ENCODE results near the gene ZGPAT. TPM values are rescaled to one million over a fixed set of nuclear protein-coding genes. Genes with fewer than 3 reads are reported as not detected.

Gene ZGPAT
- total RNA-seq, 4 donors from 2014 or later, result 34.4 to 44.7 (median 35.9) TPM

- WGBS, 2 donors, result 94% methylated on average over 21 to 36 of the region's 47 CpGs
- intact Hi-C loops (cut with DNase I; ENCODE audit: low total_unique reads), result no loop called here
- TF ChIP-seq POLR2A (IDR thresholded peaks at IDR 0.05) (no peak), CTCF (IDR thresholded peaks at IDR 0.05) (no peak)
- no peak for DNase-seq (ENCODE audit: low spot score in 2 of 2)
- no peak overlapping the region for H3K4me3 ChIP-seq (ENCODE audit: low read depth, poor library complexity, severe bottlenecking)
Observed at GRCh38 chr20:63746751-63747315, 39.0 kb downstream of the ZGPAT start.

- DNase-seq (ENCODE audit: low spot score in 2 of 2), result no peak
- intact Hi-C loops (cut with DNase I; ENCODE audit: low total_unique reads), result no loop called here
- no peak overlapping the region for H3K4me3 ChIP-seq (ENCODE audit: low read depth, poor library complexity, severe bottlenecking)
- TF ChIP-seq POLR2A (IDR thresholded peaks at IDR 0.05) (no peak), CTCF (IDR thresholded peaks at IDR 0.05) (no peak)
- WGBS, 2 donors, result 68 to 84% methylated on average over 5 to 13 of the region's 13 CpGs
Observed at GRCh38 chr20:63747622-63748069, 39.8 kb downstream of the ZGPAT start.

GRCh38 chr20:63748070-63748933 is 40.5 kb downstream of the ZGPAT start:
- intact Hi-C loops (cut with DNase I; ENCODE audit: low total_unique reads), result no loop called here
- WGBS, 2 donors, result 81 to 85% methylated on average over 16 of the region's 20 CpGs
- no peak for DNase-seq (ENCODE audit: low spot score in 2 of 2)
- no peak overlapping the region for H3K4me3 ChIP-seq (ENCODE audit: low read depth, poor library complexity, severe bottlenecking)
- TF ChIP-seq POLR2A (IDR thresholded peaks at IDR 0.05), result no peak
- TF ChIP-seq CTCF (IDR thresholded peaks at IDR 0.05), result no peak

- no peak overlapping the region for H3K4me3 ChIP-seq (ENCODE audit: low read depth, poor library complexity, severe bottlenecking)
- 92 to 95% methylated on average over 11 of the region's 11 CpGs for WGBS, 2 donors
- intact Hi-C loops (cut with DNase I; ENCODE audit: low total_unique reads), result no loop called here
- no peak for DNase-seq (ENCODE audit: low spot score in 2 of 2)
- TF ChIP-seq CTCF (IDR thresholded peaks at IDR 0.05), result no peak
- TF ChIP-seq POLR2A (IDR thresholded peaks at IDR 0.05), result no peak
Observed at GRCh38 chr20:63748934-63749270, 41.1 kb downstream of the ZGPAT start.

- 92 to 93% methylated on average over 16 of the region's 16 CpGs for WGBS, 2 donors
- intact Hi-C loops (cut with DNase I; ENCODE audit: low total_unique reads), result no loop called here
- no peak for TF ChIP-seq POLR2A (IDR thresholded peaks at IDR 0.05)
- TF ChIP-seq CTCF (IDR thresholded peaks at IDR 0.05), result no peak
- no peak overlapping the region for H3K4me3 ChIP-seq (ENCODE audit: low read depth, poor library complexity, severe bottlenecking)
- DNase-seq (ENCODE audit: low spot score in 2 of 2), result no peak
Observed at GRCh38 chr20:63749597-63750508, 42.0 kb downstream of the ZGPAT start.
